A549 (cell line): ENCODE results near the gene ZCCHC10. TPM values are rescaled to one million over a fixed set of nuclear protein-coding genes. Genes with fewer than 3 reads are reported as not detected.
"Not testable (repeated sequence)": the region's sequence is repeated elsewhere in the genome, so short reads cannot be mapped to it uniquely, and the experiment has no call there.

ENCODE experiments used
- ATAC-seq, 2 experiments: fragments of 200-7000 bp in 1 of 2; fragments of >200 bp in 1 of 2; cut with Nextera tagmentation in 1 of 2; cut with Tn5 transposase in 1 of 2; 3 replicates each; pipeline versions ENCODE4 v1.8.0 to v1.9.1; 2018 to 2020; ENCODE audit warnings: mild to moderate bottlenecking in 1 of 2, moderate library complexity in 1 of 2
- CTCF ChIA-PET: fragments of 300-600 bp; sonication (Branson Sonifier 250); formaldehyde crosslinking; extraction: SDS; loops from one replicate; lab custom pipeline; 2021; ENCODE audit warnings: antibody characterized with exemption, inconsistent platforms; lab: Yijun Ruan, JAX
- POLR2A ChIA-PET: fragments of 350-600 bp; formaldehyde crosslinking; extraction: SDS; loops from one replicate; lab custom pipeline; 2021; ENCODE audit warnings: antibody characterized with exemption, inconsistent platforms; lab: Yijun Ruan, JAX
- DNase-seq, 2 experiments: peaks; one replicate each; pipeline versions ENCODE4 v3.0.0 to v3.0.0-alpha.2; 2011 to 2016; ENCODE audit warnings: low read depth in 1 of 2, low spot score in 1 of 2
- FAIRE-seq: peaks from 2 replicates; lab custom pipeline; 2011; peaks lifted over from hg19 to GRCh38; lab: Jason Lieb, UNC
- H3K27ac ChIP-seq, 2 experiments: fragments of >200 bp; sonication (Bioruptor Twin); formaldehyde crosslinking; 3 replicates each; pipeline ENCODE4 v1.5.1; 2016 to 2017
- H3K4me1 ChIP-seq: fragments of >200 bp; sonication (Bioruptor Twin); formaldehyde crosslinking; 3 replicates; pipeline ENCODE4 v1.6.1; 2016
- H3K4me2 ChIP-seq: fragments of >200 bp; sonication (Bioruptor Twin); formaldehyde crosslinking; 3 replicates; pipeline ENCODE4 v1.6.1; 2016
- H3K4me3 ChIP-seq: fragments of >200 bp; sonication (Bioruptor Twin); formaldehyde crosslinking; 3 replicates; pipeline ENCODE4 v1.5.1; 2016
- H3K9me3 ChIP-seq: fragments of >200 bp; sonication (Bioruptor Twin); formaldehyde crosslinking; 3 replicates; pipeline ENCODE4 v1.6.1; 2016
- BCL3 ChIP-seq: fragments of >200 bp; sonication (Bioruptor Twin); formaldehyde crosslinking; IDR thresholded peaks from 3 replicates; pipeline ENCODE4 v1.6.1; 2016
- BHLHE40 ChIP-seq: IDR thresholded peaks from 2 replicates; pipeline ENCODE4 v1.6.1; 2012; ENCODE audit warnings: low read depth, low read length, inconsistent platforms
- CHD4 ChIP-seq: fragments of 200-600 bp; sonication (generic); IDR thresholded peaks from 2 replicates; pipeline ENCODE4 v1.6.1; 2016; ENCODE audit warnings: antibody characterized with exemption, mild to moderate bottlenecking, borderline replicate concordance
- EHF ChIP-seq: fragments of 250-450 bp; sonication (Bioruptor Pico); IDR thresholded peaks from 2 replicates; pipeline ENCODE4 v1.5.0; 2020; ENCODE audit warnings: mild to moderate bottlenecking
- FOSB ChIP-seq: fragments of 250-450 bp; sonication (Bioruptor Pico); IDR thresholded peaks from 2 replicates; pipeline ENCODE4 v1.5.0; 2020; ENCODE audit warnings: mild to moderate bottlenecking, moderate library complexity
- FOSL2 ChIP-seq, 2 experiments: fragments of 450-650 bp in 1 of 2; fragments of >200 bp in 1 of 2; sonication (Bioruptor Twin) in 1 of 2; formaldehyde crosslinking; IDR thresholded peaks; 2 replicates each; pipeline versions ENCODE4 v1.5.0 to v1.6.1; 2016 to 2020; ENCODE audit warnings: mild to moderate bottlenecking in 1 of 2, moderate library complexity in 1 of 2
- GATA3 ChIP-seq: IDR thresholded peaks from 2 replicates; pipeline ENCODE4 v1.6.1; 2012; ENCODE audit warnings: borderline replicate concordance
- HMGXB4 ChIP-seq: fragments of 250-450 bp; sonication (Bioruptor Pico); IDR thresholded peaks from 2 replicates; pipeline ENCODE4 v1.5.0; 2021; ENCODE audit warnings: mild to moderate bottlenecking, moderate library complexity, borderline replicate concordance
- HOXB5 ChIP-seq: fragments of 250-450 bp; sonication (Bioruptor Pico); IDR thresholded peaks from 2 replicates; pipeline ENCODE4 v1.5.0; 2020; ENCODE audit warnings: mild to moderate bottlenecking, moderate library complexity
- KDM1A ChIP-seq: fragments of 200-600 bp; sonication (generic); IDR thresholded peaks from 2 replicates; pipeline ENCODE4 v1.6.1; 2016; ENCODE audit warnings: low read depth, mild to moderate bottlenecking
- MAX ChIP-seq: IDR thresholded peaks from 2 replicates; pipeline ENCODE4 v1.6.1; 2012
- PBX3 ChIP-seq: IDR thresholded peaks from 2 replicates; pipeline ENCODE4 v1.6.1; 2012
- POLR2AphosphoS2 ChIP-seq: conservative IDR thresholded peaks from 2 replicates; pipeline ENCODE4 v1.6.1; 2012; ENCODE audit warnings: low read length, improper control_type of control experiment, inconsistent platforms
- RCOR1 ChIP-seq: fragments of 150-350 bp; IDR thresholded peaks from 2 replicates; pipeline ENCODE4 v1.6.1; 2014; ENCODE audit warnings: antibody characterized with exemption, low read length, low read depth
- REST ChIP-seq: fragments of 200-600 bp; sonication (generic); IDR thresholded peaks from 2 replicates; pipeline ENCODE4 v1.6.1; 2016; ENCODE audit warnings: antibody characterized with exemption, mild to moderate bottlenecking, moderate library complexity
- SMC3 ChIP-seq: fragments of >200 bp; sonication (Bioruptor Twin); formaldehyde crosslinking; IDR thresholded peaks from 3 replicates; pipeline ENCODE4 v1.6.1; 2018; ENCODE audit warnings: inconsistent platforms
- TFCP2L1 ChIP-seq: fragments of 250-450 bp; sonication (Bioruptor Pico); IDR thresholded peaks from 2 replicates; pipeline ENCODE4 v1.5.0; 2021; ENCODE audit warnings: mild to moderate bottlenecking
- TP53 ChIP-seq: fragments of 250-450 bp; sonication (Bioruptor Pico); IDR thresholded peaks from 2 replicates; pipeline ENCODE4 v1.5.0; 2021; ENCODE audit warnings: mild to moderate bottlenecking, moderate library complexity
- WGBS: methylation state at CpG from one replicate; pipeline ENCODE4 v1.1.6; 2017; ENCODE audit errors: missing lambda C conversion rate; 5-methylcytosine and 5-hydroxymethylcytosine counted together
- polyA plus RNA-seq, 4 experiments: library from polyadenylated mRNA; depleted of rRNA in 3 of 4; stranded (reverse); fragments of >200 nt; fragmentation: RNase III in 1 of 4; extraction: RNeasy Plus Mini Kit Qiagen cat#74134 plus additional on column Dnase treatment in 1 of 4; gene quantifications; 2 replicates in 3 of 4; 3 replicates in 1 of 4; pipeline ENCODE4 v1.2.3, GENCODE V29; 2011 to 2017

Gene ZCCHC10
- polyA plus RNA-seq, 2 of the 4 experiments (the other 2 are of a cell fraction), result 28.3 to 45.7 TPM

- not testable (repeated sequence) for H3K9me3 ChIP-seq; DNase-seq; ATAC-seq; TF ChIP-seq FOSL2 (IDR thresholded peaks at IDR 0.05)
- ChIA-PET CTCF (interaction anchor here (0.5 to 2.3 kb wide), 2 partner anchors 9 to 84 kb away, joined by 3 to 5 read pairs; no protein-coding TSS in a partner anchor), POLR2A (interaction anchor here (0.6 to 3.6 kb wide), 2 partner anchors 90 to 92 kb away, joined by 3 to 39 read pairs; partner anchors contain the start of gene HSPA4)
- peak overlapping the region; percentile 74 for H3K4me2 ChIP-seq
- TF ChIP-seq FOSL2 (CRISPR knock-in tag; IDR thresholded peaks at IDR 0.05), result 0 out of 2 replicates have a peak, but pooled peaks have one; percentile 7
- TF ChIP-seq, all 56 proteins: peak for 1; not testable (repeated sequence) for 55
- FAIRE-seq, result not testable (repeated sequence)
- Histone ChIP-seq H3K4me1 (peaks cover 17% of the 10 kb centered on the region), H3K27ac (peak overlapping the region; percentile 96 to 97; a peak in 4 of 6 replicates), H3K4me3 (peak overlapping the region; percentile 84)
- WGBS, result 98% methylated on average over 11 of the region's 11 CpGs
Observed at GRCh38 chr5:132961123-132961815, 65.1 kb downstream of the ZCCHC10 start.

- H3K4me3 ChIP-seq, H3K4me1 ChIP-seq, DNase-seq, FAIRE-seq, ATAC-seq, POLR2A ChIA-PET, H3K27ac ChIP-seq, CTCF ChIA-PET, H3K9me3 ChIP-seq, H3K4me2 ChIP-seq: not testable (repeated sequence)
- 88% methylated on average over 6 of the region's 6 CpGs for WGBS
Observed at GRCh38 chr5:132956166-132956799, 70.1 kb downstream of the ZCCHC10 start.

GRCh38 chr5:132953710-132954109 is 72.6 kb downstream of the ZCCHC10 start:
- ChIA-PET POLR2A (no interaction called here), CTCF (interaction anchor here (0.7 kb wide), 1 partner anchor 10 kb away, joined by 3 read pairs; no protein-coding TSS in a partner anchor)
- Histone ChIP-seq H3K4me1 (peaks cover 6% of the 10 kb centered on the region; the same call in 1 of the 3 replicates), H3K4me2 (no peak overlapping the region), H3K4me3 (no peak overlapping the region), H3K27ac (no peak overlapping the region), H3K9me3 (no peaks in the 10 kb centered on the region)
- WGBS, result 95% methylated on average over 6 of the region's 6 CpGs
- ATAC-seq (no peak), FAIRE-seq (no peak), DNase-seq (no peak)
- TF ChIP-seq BCL3 (no peak), HOXB5 (no peak), KDM1A (no peak), POLR2AphosphoS2 (no peak), REST (no peak)

- peaks cover 15% of the 10 kb centered on the region for H3K4me1 ChIP-seq
- H3K4me3 ChIP-seq, result no peak overlapping the region
- ATAC-seq, result no peak
- no peak for DNase-seq
- no peaks in the 10 kb centered on the region for H3K9me3 ChIP-seq
- ChIA-PET CTCF (no interaction called here), POLR2A (no interaction called here)
- WGBS, result 97% methylated on average over 2 of the region's 2 CpGs
- FAIRE-seq, result no peak
- no peak overlapping the region for H3K4me2 ChIP-seq
- no peak overlapping the region for H3K27ac ChIP-seq
- no peak for TF ChIP-seq SMC3
- TF ChIP-seq TFCP2L1, result no peak
- TF ChIP-seq TP53, result no peak
- TF ChIP-seq HMGXB4 (CRISPR knock-in tag), result no peak
- TF ChIP-seq RCOR1, result no peak
- TF ChIP-seq BHLHE40, result no peak
- no peak for TF ChIP-seq CHD4
- no peak for TF ChIP-seq FOSB (CRISPR knock-in tag)
- no peak for TF ChIP-seq MAX
- TF ChIP-seq PBX3, result no peak
- no peak for TF ChIP-seq EHF (CRISPR knock-in tag)
- TF ChIP-seq GATA3, result no peak
Observed at GRCh38 chr5:132952829-132953228, 73.5 kb downstream of the ZCCHC10 start.
